Esophagus squamous epithelium (tissue), 4 donors: ENCODE data around the gene MTARC1.

Experiments used
- CTCF ChIP-seq, 6 experiments: fragments of 450-650 bp in 4 of 6; fragments of 200-600 bp in 2 of 6; sonication (generic) in 2 of 6; IDR thresholded peaks; one replicate each; pipeline ENCODE4 v1.5.1; 2016 to 2019; ENCODE audit warnings: antibody characterized with exemption in 6 of 6, mild to moderate bottlenecking in 4 of 6, moderate library complexity in 4 of 6
- POLR2A ChIP-seq, 4 donors: fragments of 450-650 bp; IDR thresholded peaks; one replicate each; pipeline ENCODE4 v1.6.1; 2017; ENCODE audit warnings: antibody characterized with exemption in 4 of 4, mild to moderate bottlenecking in 4 of 4, moderate library complexity in 3 of 4

- no peak for TF ChIP-seq CTCF (IDR thresholded peaks at IDR 0.05)
- no peak for TF ChIP-seq POLR2A (IDR thresholded peaks at IDR 0.05)
Measured at GRCh38 chr1:220811695-220812094, 25.0 kb downstream of the MTARC1 start.
